Omental fat pad (tissue), 4 donors: ENCODE results near the gene TNFAIP8L3. TPM values are rescaled to one million over a fixed set of nuclear protein-coding genes. Genes with fewer than 3 reads are reported as not detected.

ENCODE experiments used
- ATAC-seq: fragments of 150-250 bp; one replicate; pipeline ENCODE4 v1.9.1; 2016; ENCODE audit warnings: mild to moderate bottlenecking, moderate library complexity; ENCODE audit not compliant: low FRiP score
- DNase-seq: peaks from one replicate; pipeline ENCODE4 v3.0.0-alpha.2; 2019; ENCODE audit warnings: low spot score
- CTCF ChIP-seq, 3 donors: fragments of 450-650 bp; IDR thresholded peaks; one replicate each; pipeline ENCODE4 v1.5.1; 2016 to 2017; ENCODE audit warnings: antibody characterized with exemption in 3 of 3, mild to moderate bottlenecking in 3 of 3, moderate library complexity in 2 of 3
- total RNA-seq, 4 donors: library from RNA; depleted of rRNA; stranded (reverse); fragments of >200 nt; gene quantifications; one replicate each; pipeline ENCODE4 v1.1.0, GENCODE V29; 2016

The TNFAIP8L3 gene
- total RNA-seq, 4 donors from 2014 or later = 3.5 to 21.7 (median 7.0) TPM

GRCh38 chr15:51097553-51098330, 3.0 kb upstream of the TNFAIP8L3 start:
- no peak for TF ChIP-seq CTCF (IDR thresholded peaks at IDR 0.05)
- ATAC-seq = peak; percentile 72
- no peak for DNase-seq

GRCh38 chr15:51096976-51097375, 2.3 kb upstream of the TNFAIP8L3 start:
- ATAC-seq (no peak), DNase-seq (no peak)
- no peak for TF ChIP-seq CTCF (IDR thresholded peaks at IDR 0.05)

GRCh38 chr15:51095681-51096331, 1.1 kb upstream of the TNFAIP8L3 start:
- ATAC-seq (no peak), DNase-seq (no peak)
- no peak for TF ChIP-seq CTCF (IDR thresholded peaks at IDR 0.05)

GRCh38 chr15:51093839-51094605, 684 bp downstream of the TNFAIP8L3 start:
- DNase-seq = no peak

GRCh38 chr15:51093488-51093838, 1.2 kb downstream of the TNFAIP8L3 start:
- TF ChIP-seq CTCF (IDR thresholded peaks at IDR 0.05) = no peak
- ATAC-seq (peak; percentile 39), DNase-seq (no peak)

More at GRCh38 chr15:51093839-51094605, 684 bp downstream of the TNFAIP8L3 start:
- no peak for TF ChIP-seq CTCF (IDR thresholded peaks at IDR 0.05)
- peak; percentile 39 for ATAC-seq

GRCh38 chr15:51092480-51093040, 2.1 kb downstream of the TNFAIP8L3 start:
- TF ChIP-seq CTCF (IDR thresholded peaks at IDR 0.05) = no peak
- DNase-seq (no peak), ATAC-seq (no peak)
